HS-5 (cell line): ENCODE data around the gene SPAG9.

Experiments used
- DNase-seq: peaks from one replicate; pipeline ENCODE4 v3.0.0-alpha.2; 2012; ENCODE audit warnings: low read depth

The SPAG9 gene

DNA sequence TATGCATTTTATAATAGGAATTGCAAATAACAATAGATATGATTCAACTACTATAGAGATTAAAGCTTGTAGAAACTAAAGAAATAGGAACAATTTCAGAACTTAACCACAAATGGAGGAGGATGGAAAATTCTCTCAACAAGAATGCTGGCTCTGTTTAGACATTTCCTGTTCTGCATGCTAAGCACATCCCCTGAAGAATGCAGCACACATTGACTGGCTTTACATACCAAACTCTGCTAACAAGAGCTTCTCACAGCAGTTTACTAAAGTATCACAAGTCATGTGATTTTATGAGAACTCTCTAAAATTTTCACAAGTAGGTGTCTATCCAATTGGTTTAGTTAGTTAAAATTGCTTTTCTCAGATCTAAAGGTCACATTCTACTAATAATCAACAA is 85.2 kb downstream of the SPAG9 start:
- DNase-seq, result no peak

GRCh38 chr17:51034800-51035199 is 85.9 kb downstream of the SPAG9 start:
- no peak for DNase-seq

GRCh38 chr17:51032850-51033249 is 87.8 kb downstream of the SPAG9 start:
- no peak for DNase-seq

DNA sequence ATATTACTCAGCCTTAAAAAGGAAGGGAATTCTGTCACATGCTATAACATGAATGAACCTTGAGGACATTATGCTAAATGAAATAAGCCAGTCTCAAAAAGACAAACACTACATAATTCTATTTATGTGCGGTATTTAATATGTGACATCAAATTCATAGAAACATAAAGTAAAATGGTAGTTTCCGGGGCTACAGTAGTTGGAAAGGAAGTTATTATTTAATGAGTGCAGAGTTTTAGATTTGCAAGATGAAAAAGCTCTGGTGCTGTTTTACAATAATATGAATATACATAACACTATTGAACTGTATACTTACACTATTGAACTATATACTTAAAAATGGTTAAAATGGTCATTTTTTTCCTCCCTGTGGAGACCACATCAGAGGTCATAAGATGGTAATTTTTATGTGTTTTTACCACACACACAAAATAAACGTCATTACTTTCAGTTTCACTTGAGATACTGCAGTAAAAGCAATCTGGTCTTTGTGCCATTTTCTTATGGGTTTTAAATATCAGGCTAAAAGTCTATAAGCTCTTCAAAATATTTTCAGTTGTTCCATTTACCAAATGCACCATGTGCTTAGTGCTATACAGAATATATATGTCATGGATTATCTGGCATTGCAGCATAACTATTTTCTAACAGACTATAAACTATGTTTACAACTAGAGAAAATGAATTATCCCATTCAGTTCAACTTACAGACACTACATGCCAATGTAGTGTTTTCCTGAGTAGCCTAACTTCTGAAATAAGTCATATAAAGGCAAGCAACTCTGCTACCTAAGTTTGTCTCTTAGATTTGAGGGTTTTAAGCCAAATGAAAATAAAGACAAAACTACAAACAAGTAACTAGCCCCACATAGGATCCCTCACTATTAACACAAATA is 90.9 kb downstream of the SPAG9 start:
- no peak for DNase-seq

DNA sequence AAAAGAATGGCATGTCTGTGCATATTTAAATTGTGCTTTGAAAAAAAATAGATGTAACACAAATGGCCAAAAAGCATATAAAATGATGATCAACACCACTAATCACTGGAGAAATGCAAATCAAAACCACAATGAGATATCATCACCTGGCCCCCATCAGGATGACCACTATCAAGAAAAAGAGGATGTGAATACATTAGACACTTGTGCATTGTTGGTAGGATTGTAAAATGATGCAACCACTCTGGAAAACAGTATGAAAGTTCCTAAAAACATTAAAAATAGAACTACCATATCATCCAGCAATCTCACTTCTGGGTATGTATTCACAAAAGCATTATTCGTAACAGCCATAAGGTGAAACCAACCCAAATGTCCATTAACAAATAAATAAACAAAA is 91.5 kb downstream of the SPAG9 start:
- no peak for DNase-seq

- no peak for DNase-seq
Measured at GRCh38 chr17:51028176-51028863, 92.3 kb downstream of the SPAG9 start.

- no peak for DNase-seq
Measured at GRCh38 chr17:51018541-51018940, 102.1 kb downstream of the SPAG9 start.

GRCh38 chr17:51017270-51017669 is 103.4 kb downstream of the SPAG9 start:
- DNase-seq, result no peak

DNA sequence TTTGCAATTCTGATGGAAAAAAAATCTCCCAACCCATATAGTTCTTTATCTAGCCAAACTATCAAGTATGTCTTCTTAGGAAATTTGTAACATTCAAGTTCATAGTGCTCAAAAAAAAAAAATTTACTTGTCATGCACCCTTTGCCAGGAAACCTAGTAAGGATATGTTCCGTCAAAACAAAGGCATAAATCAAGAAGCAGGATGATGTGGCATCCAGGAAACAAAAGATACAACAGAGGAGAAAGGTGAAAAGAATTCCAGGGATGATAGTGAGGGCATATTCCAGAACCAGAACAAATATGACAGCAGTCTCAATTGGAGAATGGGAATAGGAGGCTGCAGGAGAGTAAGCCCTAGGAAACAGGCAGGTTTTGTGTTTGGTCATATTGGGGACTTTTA is 104.6 kb downstream of the SPAG9 start:
- no peak for DNase-seq

- no peak for DNase-seq
Measured at GRCh38 chr17:51015145-51015558, 105.5 kb downstream of the SPAG9 start.

DNA sequence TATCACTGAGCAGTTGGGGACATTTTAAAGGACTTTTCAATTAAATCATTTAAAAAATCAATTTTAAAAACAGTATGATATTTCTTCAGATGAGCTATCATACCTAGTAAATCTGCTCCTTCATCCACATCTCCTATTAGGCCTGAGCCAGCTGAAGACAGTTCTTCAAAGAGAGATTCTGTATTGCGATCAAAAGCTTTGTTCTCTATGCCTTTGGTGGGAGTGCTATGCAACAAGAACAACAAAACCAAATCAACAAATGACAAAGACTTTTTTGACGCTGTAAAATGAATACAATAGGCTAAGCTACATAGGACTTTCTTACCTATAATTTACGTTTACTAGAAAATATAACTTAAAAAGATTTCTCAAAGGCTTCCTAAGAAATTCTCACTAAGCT is 106.5 kb downstream of the SPAG9 start:
- no peak for DNase-seq

GRCh38 chr17:51013322-51013721 is 107.3 kb downstream of the SPAG9 start:
- no peak for DNase-seq

DNA sequence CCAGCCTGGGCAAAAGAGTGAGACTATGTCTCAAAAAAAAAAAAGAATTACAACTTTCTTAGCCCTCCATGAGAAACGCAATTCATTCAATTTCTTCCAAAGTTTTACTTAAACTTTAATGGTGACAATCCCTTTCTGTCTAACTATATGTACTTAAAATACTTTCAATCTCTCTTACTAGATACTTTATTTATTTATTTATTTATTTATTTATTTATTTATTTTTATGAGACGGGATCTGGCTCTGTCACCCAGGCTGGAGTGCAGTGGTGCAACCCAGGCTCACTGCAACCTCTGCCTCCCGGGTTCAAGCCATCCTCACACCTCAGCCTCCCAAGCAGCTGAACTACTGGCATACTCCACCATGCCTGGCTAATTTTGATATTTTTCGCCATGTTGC is 108.1 kb downstream of the SPAG9 start:
- no peak for DNase-seq

DNA sequence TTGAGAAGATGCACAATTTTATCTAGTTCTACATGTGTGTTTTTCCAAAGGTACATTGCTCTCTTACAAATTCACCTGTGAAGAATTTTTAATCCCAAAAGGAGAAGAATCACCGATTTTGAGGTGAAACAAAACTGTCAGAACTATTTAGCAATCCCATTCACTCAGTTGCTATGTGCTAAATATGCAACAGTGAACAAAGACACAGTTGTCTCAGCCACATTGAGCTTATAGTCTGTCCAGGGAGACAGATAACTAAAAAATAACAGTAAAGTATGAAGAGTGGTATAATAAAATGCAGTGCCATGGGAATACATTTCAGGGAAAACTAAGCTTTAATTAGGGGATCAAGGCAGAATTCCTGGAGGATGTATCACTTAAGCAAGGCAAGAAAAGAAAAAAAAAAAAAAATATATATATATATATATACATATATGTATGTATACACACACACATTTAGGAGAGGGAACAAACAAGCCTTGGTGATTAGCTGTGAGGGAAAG is 110.4 kb downstream of the SPAG9 start:
- no peak for DNase-seq

DNA sequence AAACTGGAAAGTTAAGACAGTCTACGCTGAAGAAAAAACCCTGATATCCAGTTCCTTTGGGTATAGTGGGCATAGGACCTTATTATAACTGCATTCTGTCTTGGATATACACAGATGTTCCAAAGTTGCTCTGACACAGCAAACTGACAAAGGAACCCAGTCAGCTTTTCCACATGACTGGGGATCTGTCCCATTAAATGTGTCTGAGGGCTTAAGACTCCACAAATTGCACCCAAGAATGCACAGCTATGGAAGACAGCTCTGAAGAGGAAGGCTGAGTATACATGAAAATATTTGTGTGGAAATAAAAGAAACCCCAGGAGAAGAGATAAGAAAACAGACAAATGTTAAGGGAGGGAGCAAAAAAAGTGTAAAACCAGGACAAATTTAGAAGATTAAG is 114.1 kb downstream of the SPAG9 start:
- no peak for DNase-seq

GRCh38 chr17:51005768-51006167 is 114.9 kb downstream of the SPAG9 start:
- no peak for DNase-seq

DNA sequence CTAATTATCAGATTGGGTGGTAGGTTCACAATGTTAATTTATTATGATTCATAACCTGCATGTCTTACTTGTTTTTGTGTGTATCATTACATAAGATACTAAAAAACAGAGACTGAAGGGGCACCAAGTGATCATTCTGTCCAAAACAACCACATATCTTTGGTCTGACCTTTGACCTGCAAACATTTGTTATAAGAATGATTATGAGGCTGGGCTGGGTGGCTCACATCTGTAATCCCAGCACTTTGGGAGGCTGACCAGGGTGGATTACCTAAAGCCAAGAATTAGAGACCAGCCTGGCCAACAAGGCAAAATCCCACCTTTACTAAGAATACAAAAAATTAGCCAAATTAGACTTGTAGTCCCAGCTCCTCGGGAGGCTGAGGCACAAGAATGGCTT is 116.4 kb downstream of the SPAG9 start:
- no peak for DNase-seq

DNA sequence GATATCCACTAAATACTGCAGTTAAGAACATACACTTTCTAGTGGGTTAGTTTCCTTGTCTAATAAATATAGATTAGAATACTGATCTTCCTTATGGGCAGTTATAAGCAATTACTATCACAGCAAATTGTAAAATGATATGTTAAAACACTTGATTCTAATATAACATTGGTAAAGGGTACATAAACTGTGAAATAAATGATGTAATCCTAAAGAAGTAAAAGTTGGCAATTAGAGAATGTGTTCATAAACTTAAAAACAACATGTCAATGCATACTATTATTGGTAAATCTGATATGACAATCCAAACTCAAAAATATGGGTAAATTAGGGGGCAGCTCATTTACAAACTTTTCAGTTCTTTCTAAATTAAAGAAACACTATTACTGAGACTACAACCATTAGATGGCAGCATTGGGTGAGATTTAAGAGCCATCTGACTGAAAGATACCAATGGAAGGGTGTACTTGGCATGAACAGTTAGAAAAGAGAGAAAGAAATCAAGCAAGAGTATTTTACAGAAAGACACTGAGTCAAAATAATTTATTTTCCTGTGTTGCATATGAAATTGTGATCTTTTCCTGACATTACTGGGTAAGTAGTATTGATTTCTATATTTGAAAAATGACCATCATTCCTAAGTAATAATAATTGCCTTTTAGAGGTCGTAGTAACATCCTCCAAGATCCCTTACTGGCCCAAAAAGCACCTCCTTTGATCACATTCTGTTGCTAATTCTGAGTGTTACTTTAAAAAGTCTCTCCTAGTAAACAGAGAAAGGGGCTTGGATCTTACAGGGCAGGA is 119.6 kb downstream of the SPAG9 start:
- peak; percentile 44 for DNase-seq

DNA sequence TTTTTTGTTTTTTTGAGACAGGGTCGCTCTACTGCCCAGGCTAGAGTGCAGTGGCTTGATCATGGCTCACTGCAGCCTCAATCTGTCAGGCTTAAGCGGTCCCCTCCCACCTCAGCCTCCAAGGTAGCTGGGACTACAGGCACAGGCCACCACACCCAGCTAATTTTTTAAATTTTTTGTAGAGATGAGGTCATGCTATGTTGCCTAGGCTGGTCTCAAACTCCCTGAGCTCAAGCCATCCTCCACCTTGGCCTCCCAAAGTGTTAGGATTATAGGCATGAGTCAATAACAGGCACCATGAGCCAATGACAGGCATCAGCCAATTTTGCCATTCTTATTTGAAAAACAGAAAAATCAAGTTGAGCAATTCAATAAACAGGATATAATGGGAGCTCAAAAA is 125.0 kb downstream of the SPAG9 start:
- no peak for DNase-seq

DNA sequence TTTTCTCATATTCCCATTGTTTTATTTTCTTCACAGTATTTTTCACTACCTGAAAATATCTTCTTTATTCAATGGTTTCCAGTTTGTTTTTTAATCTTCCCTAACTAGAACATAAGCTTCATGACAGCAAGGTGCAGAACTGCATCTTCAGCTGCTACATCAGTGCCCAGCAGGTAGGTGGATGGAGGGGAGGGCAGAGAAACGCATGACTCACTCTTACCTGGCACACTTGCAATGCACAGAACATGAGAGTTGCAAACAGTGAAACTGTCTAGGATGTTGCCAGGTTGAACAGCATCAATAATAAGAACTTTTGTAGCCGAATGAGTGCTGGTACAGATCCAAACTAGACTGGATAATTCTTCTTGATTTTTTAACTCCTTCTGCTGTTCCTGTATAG is 127.1 kb downstream of the SPAG9 start:
- DNase-seq, result no peak

DNA sequence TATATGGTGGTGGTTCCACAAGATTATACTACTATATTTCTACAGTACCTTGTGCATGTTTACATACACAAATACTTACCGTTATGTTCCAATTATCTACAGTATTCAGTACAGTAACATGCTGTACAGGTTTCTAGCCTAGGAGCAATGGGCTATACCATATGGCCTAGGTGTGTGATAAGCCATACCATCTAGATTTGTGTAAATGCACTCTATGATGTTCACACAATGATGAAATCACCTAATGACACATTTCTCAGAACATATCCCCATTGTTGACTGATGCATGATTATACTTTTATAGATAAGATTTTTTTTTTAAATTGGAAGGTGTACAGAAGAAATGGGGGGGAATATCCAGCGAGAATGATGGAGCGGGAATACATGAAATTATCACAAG is 131.5 kb downstream of the SPAG9 start:
- DNase-seq, result no peak

- DNase-seq, result no peak
Measured at GRCh38 chr17:50988427-50988826, 132.2 kb downstream of the SPAG9 start.
